Measurements from ENCODE around the gene CASP8AP2. TPM values are rescaled to one million over a fixed set of nuclear protein-coding genes. Genes with fewer than 3 reads are reported as not detected.
"Not testable (repeated sequence)": the region's sequence is repeated elsewhere in the genome, so short reads cannot be mapped to it uniquely, and the experiment has no call there.

Gene CASP8AP2
- total and polyA plus RNA-seq, 2 donors (not counting 1 experiment from before 2014, with no cell fraction given) = 10.8 to 13.4 TPM

DNA sequence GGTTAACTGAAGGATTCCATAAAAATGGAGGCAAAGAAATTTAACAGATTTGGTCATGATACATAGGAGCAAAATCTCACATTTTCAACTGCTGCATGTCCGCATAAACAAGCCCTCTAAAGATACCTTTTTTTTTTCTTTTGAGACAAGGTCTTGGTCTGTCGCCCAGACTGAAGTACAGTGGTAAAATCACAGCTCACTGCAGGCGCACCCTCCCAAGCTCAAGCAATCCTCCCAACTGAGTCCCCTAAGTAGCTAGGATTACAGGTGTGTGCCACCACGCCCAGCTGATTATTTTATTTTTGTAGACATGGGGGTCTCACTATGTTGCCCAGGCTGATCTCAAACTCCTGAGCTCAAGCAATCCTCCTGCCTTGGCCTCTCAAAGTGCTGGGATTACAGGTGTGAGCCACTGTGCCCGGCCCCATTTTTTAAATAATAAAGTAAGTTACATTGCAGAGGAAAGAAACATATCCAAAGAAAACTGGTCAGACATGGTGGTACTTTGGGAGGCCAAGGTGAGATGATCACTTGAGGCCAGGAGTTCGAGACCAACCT lies 23.8 kb upstream of the CASP8AP2 start:
- no peak for DNase-seq (ENCODE audit: low read depth in 2 of 2)
- H3K27me3 ChIP-seq (ENCODE audit: control insufficient read depth, insufficient read depth, low read length) = no peaks in the 10 kb centered on the region
- no peak for TF ChIP-seq EZH2 (IDR thresholded peaks at IDR 0.05; ENCODE audit: low read length, missing control alignments)
- TF ChIP-seq, protein P1, sequence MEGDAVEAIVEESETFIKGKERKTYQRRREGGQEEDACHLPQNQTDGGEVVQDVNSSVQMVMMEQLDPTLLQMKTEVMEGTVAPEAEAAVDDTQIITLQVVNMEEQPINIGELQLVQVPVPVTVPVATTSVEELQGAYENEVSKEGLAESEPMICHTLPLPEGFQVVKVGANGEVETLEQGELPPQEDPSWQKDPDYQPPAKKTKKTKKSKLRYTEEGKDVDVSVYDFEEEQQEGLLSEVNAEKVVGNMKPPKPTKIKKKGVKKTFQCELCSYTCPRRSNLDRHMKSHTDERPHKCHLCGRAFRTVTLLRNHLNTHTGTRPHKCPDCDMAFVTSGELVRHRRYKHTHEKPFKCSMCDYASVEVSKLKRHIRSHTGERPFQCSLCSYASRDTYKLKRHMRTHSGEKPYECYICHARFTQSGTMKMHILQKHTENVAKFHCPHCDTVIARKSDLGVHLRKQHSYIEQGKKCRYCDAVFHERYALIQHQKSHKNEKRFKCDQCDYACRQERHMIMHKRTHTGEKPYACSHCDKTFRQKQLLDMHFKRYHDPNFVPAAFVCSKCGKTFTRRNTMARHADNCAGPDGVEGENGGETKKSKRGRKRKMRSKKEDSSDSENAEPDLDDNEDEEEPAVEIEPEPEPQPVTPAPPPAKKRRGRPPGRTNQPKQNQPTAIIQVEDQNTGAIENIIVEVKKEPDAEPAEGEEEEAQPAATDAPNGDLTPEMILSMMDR (conservative IDR thresholded peaks at IDR 0.05 in 1 of 2, IDR thresholded peaks at IDR 0.05 in 1 of 2; ENCODE audit: low read depth in 1 of 2, low read length in 2 of 2) = no peak
- no peak overlapping the region for H2AFZ ChIP-seq (ENCODE audit: low read length)
- H3K4me2 ChIP-seq (ENCODE audit: extremely low read depth, insufficient read depth, low read length) = no peak overlapping the region
- no peak overlapping the region for H3K9ac ChIP-seq (ENCODE audit: insufficient read depth, low read length)
- no peak overlapping the region for H3K27ac ChIP-seq (ENCODE audit: insufficient read depth, low read length)
- no peaks in the 10 kb centered on the region for H3K4me1 ChIP-seq (ENCODE audit: control insufficient read depth, extremely low read depth, insufficient read depth, low read length)
- H3K4me3 ChIP-seq (replicated peaks in 1 of 4; ENCODE audit: control extremely low read depth in 1 of 4, insufficient read depth in 1 of 4, low read depth in 3 of 4, low read length in 4 of 4) = no peak overlapping the region
- H4K20me1 ChIP-seq (ENCODE audit: control insufficient read depth, extremely low read depth, insufficient read depth, low read length) = no peaks in the 10 kb centered on the region
- no peaks in the 10 kb centered on the region for H3K9me3 ChIP-seq (ENCODE audit: control insufficient read depth, insufficient read depth, low read depth, low read length)
- no peaks in the 10 kb centered on the region for H3K36me3 ChIP-seq (ENCODE audit: control insufficient read depth, insufficient read depth, low read length)
- H3K79me2 ChIP-seq (ENCODE audit: control insufficient read depth, insufficient read depth, low read length) = peaks cover 4% of the 10 kb centered on the region

DNA sequence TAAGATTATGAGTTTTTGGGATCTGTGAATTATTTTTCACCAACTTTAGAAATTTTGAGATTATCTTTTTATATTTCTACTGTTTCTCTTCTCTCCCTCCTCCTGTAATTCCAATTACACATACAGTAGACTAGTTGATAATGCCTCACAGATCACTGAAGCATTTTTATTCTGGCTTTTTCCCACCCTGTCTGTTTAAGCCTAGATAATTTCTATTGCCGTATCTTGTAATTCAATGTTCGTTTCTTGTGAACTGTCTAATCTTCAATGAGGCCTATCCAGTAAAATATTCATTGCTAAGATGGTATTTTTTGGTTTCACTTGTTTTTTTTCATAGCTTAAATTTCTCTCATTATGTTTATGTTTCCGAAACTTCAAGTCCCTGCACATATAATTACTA lies 22.1 kb upstream of the CASP8AP2 start:
- H3K36me3 ChIP-seq (ENCODE audit: control insufficient read depth, insufficient read depth, low read length) = no peaks in the 10 kb centered on the region
- TF ChIP-seq, protein P1 (conservative IDR thresholded peaks at IDR 0.05 in 1 of 2, IDR thresholded peaks at IDR 0.05 in 1 of 2; ENCODE audit: low read depth in 1 of 2, low read length in 2 of 2) = no peak
- no peak for TF ChIP-seq EZH2 (IDR thresholded peaks at IDR 0.05; ENCODE audit: low read length, missing control alignments)
- H3K9me3 ChIP-seq (ENCODE audit: control insufficient read depth, insufficient read depth, low read depth, low read length) = no peaks in the 10 kb centered on the region
- no peak overlapping the region for H3K27ac ChIP-seq (ENCODE audit: insufficient read depth, low read length)
- H3K4me2 ChIP-seq (ENCODE audit: extremely low read depth, insufficient read depth, low read length) = no peak overlapping the region
- H3K79me2 ChIP-seq (ENCODE audit: control insufficient read depth, insufficient read depth, low read length) = peaks cover 4% of the 10 kb centered on the region
- no peaks in the 10 kb centered on the region for H3K27me3 ChIP-seq (ENCODE audit: control insufficient read depth, insufficient read depth, low read length)
- DNase-seq (ENCODE audit: low read depth in 2 of 2) = no peak
- no peak overlapping the region for H3K9ac ChIP-seq (ENCODE audit: insufficient read depth, low read length)
- H2AFZ ChIP-seq (ENCODE audit: low read length) = no peak overlapping the region
- H3K4me1 ChIP-seq (ENCODE audit: control insufficient read depth, extremely low read depth, insufficient read depth, low read length) = no peaks in the 10 kb centered on the region
- H4K20me1 ChIP-seq (ENCODE audit: control insufficient read depth, extremely low read depth, insufficient read depth, low read length) = no peaks in the 10 kb centered on the region
- H3K4me3 ChIP-seq (replicated peaks in 1 of 4; ENCODE audit: control extremely low read depth in 1 of 4, insufficient read depth in 1 of 4, low read depth in 3 of 4, low read length in 4 of 4) = no peak overlapping the region

DNA sequence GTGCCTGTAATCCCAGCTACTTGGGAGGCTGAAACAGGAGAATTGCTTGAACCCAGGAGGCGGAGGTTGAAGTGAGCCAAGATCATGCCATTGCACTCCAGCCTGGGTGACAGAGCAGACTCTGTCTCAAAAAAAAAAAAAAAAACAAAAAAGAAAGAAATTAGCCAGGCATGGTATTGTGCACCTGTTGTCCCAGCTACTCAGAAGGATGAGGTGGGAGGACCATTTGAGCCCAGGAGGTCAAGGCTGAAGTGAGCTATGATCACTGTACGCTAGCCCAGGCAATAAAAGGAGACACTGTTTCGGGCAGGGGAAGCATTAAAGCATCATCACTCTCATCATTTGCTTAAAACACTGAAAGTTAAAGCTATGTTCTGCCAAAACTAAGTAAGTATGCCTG lies 16.3 kb upstream of the CASP8AP2 start:
- H3K4me3 ChIP-seq (replicated peaks in 1 of 4; ENCODE audit: control extremely low read depth in 1 of 4, insufficient read depth in 1 of 4, low read depth in 3 of 4, low read length in 4 of 4); H2AFZ ChIP-seq (ENCODE audit: low read length); H3K9ac ChIP-seq (ENCODE audit: insufficient read depth, low read length); H3K9me3 ChIP-seq (ENCODE audit: control insufficient read depth, insufficient read depth, low read depth, low read length); H4K20me1 ChIP-seq (ENCODE audit: control insufficient read depth, extremely low read depth, insufficient read depth, low read length); H3K4me1 ChIP-seq (ENCODE audit: control insufficient read depth, extremely low read depth, insufficient read depth, low read length); H3K36me3 ChIP-seq (ENCODE audit: control insufficient read depth, insufficient read depth, low read length); H3K27me3 ChIP-seq (ENCODE audit: control insufficient read depth, insufficient read depth, low read length); DNase-seq (ENCODE audit: low read depth in 2 of 2); H3K27ac ChIP-seq (ENCODE audit: insufficient read depth, low read length); H3K4me2 ChIP-seq (ENCODE audit: extremely low read depth, insufficient read depth, low read length): not testable (repeated sequence)
- peaks cover 33% of the 10 kb centered on the region for H3K79me2 ChIP-seq (ENCODE audit: control insufficient read depth, insufficient read depth, low read length)
